ENCODE measurements around the gene DHX9.

Gene DHX9

DNA sequence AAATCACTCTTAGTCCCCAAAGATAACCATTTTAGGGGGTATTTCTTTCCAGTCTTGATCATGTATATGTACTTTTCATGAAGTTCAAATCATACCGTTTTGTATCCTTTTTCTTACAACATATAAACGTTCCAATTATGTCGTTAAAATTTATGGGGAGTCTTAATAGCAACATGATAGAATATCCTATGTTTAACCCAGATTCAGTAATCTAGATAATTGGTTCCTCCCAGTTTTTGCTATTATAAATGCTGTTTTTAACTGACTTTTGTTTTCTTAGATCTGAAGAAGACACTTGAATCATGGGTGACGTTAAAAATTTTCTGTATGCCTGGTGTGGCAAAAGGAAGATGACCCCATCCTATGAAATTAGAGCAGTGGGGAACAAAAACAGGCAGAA is 3.1 kb downstream of the DHX9 start:
- no peak for DNase-seq

- DNase-seq = no peak
These were observed 6.2 kb downstream of the DHX9 start for GRCh38 chr1:182845379-182845778.

DNA sequence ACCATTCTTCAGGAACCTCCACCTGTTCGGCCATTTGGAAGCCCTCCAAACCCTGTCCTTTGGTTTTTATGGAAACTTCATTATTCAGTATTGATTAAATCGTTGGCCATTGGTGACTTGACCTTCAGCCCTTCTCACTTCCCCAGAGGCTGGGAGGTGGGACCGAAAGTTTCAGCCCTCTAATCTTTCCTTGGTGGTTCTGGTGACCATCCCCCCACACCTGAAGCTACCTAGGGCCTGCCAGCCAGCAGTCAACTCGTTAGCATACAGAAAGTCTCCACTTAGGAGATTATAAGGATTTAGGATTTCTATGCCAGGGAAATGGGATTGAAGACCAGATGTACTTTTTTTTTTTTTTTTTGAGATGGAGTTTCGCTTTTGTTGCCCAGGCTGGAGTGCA is 6.7 kb downstream of the DHX9 start:
- DNase-seq = no peak

DNA sequence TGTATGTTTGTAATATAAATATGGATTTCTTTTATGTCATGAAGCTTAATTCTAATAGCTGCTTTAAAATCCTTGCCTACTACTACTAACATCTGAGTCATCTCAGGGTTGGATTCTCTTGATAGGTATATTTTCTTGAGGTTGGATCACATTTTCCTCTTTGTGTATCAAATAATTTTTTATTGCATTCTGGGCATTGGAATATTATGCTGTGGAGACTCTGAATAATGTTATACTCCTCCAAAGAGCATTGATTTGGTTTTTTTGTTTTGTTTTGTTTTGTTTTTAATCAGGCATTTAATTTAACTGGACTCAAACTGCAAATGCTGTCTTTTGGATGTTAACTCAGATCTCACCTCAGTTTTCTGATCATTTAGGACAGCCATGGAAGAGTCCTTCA is 8.0 kb downstream of the DHX9 start:
- DNase-seq = no peak

- no peak for DNase-seq
These were observed 9.6 kb downstream of the DHX9 start for GRCh38 chr1:182848736-182849135.

- DNase-seq = no peak
These were observed 11.2 kb downstream of the DHX9 start for GRCh38 chr1:182850319-182850718.

DNA sequence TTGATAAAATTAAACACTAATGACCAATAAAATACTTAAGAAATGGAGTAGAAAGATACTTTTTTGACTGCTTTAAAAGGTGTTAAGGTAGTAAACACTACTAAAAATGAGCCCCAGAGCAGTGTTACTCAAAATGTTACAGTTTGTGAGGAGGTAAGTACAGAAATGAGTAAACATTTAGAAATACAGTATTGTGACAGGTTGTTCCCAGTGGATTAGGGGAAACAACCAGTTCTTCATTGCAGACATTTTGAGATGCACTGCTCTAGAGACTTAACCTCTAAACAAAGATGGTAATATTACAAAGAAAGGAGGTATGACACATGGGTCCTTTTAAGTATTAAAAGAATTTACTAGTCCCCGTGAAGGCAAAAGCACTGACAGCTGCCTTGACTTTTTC is 12.7 kb downstream of the DHX9 start:
- DNase-seq = no peak

GRCh38 chr1:182855911-182856310 is 16.8 kb downstream of the DHX9 start:
- DNase-seq = no peak

DNA sequence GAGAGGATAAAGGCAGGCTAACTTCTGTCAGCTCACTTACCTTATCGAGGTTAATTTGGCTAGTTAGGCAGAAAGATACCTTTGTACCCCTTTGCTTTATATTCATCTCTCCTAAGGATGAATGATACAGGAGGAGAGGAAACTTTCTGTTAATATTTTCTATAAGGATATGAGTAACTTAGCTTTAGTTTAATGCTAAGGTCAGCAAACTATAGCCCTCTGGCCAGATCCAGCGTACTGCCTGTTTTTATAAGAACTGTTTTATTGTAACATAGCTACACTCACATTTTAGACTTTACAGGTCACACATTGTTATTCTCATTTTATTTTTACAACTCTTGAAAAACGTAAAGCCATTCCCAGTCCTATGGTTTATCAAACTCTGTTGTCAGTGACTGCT is 18.1 kb downstream of the DHX9 start:
- no peak for DNase-seq

- no peak for DNase-seq
These were observed 21.5 kb downstream of the DHX9 start for GRCh38 chr1:182860658-182861057.

DNA sequence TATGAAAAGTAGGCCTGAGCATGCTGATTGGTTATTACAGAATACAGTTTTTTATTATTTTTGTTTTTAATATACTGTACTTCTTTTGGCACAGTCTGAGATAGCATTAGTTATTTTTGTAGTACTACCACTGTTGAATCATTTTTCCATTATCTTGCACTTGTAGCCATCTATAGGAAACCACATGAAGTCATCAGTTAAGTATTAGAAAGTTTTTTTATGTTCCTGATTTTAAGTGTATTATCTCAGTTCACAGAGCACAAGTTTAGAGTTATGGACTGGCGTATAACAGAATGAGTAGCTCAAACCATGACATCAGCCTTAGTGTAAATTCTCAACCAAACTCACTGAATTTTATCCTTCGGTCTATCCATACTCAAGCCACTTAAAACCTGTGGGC is 22.8 kb downstream of the DHX9 start:
- no peak for DNase-seq

DNA sequence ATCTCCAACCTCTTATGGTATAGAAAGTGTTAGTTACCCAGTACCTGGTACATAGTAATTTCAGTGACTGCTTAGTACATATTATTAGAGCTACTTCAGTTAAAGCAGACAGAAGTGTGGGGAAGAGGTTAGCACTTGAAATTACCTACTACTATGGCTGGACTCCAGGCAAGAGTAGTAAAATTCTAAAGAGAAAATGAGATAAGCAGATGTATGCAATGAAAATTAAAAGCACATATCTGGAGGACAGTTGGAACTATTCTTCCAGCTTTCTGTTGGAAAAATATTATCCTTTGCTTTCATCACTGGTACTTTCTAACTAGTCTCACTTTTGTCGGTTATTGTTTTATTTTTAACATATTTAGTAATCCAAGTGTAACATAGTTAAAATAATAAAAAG is 23.7 kb downstream of the DHX9 start:
- DNase-seq = no peak

- DNase-seq = no peak
These were observed 24.8 kb downstream of the DHX9 start for GRCh38 chr1:182863940-182864339.

DNA sequence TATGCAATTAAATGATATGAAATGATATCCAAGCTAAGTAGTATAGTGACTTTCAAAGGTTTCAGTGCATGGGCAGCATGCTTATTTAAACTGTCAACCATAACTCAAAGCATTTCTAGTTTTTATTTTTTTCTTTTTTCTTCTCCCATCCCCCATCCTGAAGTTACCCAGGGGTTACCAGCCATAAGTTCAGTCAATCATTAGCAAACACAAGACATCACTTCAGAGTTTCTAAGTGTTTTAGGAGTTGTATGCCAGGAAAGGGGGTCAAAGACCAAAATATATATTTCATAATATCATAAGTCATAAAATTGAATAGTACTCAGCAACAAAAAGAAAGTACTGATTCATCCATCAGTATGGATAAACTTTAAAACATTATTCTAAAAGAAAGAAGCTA is 28.7 kb downstream of the DHX9 start:
- no peak for DNase-seq

- DNase-seq = no peak
These were observed 30.1 kb downstream of the DHX9 start for GRCh38 chr1:182869241-182869666.

DNA sequence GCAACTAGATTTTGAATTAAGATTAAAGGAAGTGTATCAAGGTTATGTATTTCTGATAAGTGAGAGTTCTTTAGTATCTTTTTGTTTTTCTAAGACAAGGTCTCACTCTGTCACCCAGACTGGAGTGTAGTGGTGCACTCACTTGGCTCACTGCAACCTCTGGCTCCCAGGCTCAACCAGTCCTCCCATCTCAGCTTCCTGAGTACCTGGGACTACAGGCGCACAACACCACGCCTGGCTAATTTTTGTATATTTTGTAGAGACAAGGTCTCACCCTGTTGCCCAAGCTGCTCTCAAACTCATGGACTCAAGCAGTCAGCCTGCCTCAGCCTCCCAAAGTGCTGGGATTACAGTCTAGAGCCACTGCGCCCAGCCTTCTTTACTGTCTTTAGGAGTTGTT is 33.7 kb downstream of the DHX9 start:
- DNase-seq = no peak

GRCh38 chr1:182875889-182876288 is 36.7 kb downstream of the DHX9 start:
- DNase-seq = no peak

DNA sequence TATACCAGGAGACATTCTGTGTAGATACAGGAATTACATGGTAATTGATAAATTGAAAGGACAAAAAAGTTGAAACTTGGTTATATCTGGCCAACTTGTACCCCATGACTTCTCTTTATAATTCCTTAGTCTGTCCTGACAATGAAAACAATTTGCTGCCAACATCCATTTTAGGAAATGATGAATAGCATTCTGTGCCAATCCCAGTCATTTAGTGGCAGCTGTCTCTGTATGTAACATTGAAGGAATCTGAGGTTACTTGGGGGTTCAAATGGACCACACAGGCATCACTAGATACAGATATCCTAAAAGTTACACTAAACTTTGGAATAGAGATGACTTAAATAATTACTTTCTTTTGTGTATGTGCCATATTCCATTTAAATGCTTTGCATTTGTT is 38.2 kb downstream of the DHX9 start:
- no peak for DNase-seq

GRCh38 chr1:182877842-182878241 is 38.7 kb downstream of the DHX9 start:
- no peak for DNase-seq

DNA sequence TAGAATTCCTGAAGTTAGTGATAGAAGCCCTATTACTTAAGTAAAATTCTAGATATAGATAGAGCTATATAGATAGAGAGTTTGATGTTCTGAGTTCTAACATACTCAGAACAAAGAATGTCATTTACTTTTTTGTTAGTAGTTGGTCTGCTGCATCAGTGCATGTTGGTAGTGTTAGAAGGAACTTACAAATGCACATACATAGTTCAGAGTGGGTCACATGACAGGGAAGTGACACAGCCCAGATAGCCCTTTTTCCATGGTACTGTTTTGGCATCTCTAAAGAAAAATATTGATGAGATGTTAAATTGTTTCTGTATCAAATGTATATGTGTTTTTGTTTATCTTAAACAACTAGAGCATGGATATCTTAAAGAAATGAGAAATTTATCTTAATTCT is 45.7 kb downstream of the DHX9 start:
- no peak for DNase-seq

DNA sequence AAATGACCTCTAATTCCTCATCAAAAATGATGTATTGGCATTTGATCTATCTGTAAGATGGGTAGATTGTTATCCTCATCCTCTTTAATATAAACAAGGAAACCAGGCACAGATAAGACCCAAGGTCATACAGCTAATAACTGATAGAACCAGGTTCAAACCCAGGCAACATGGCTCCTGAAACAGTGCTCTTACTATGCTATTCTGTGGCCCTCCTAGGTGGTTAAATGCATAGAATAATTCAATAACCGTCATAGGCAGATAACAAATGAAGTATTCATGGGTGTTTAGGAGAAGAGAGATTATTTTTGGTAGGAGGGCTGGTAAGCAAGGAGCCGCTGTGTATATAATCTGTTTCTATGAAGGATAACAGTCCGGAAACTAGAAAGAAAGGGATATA is 46.4 kb downstream of the DHX9 start:
- DNase-seq = no peak

- no peak for DNase-seq
These were observed 47.8 kb downstream of the DHX9 start for GRCh38 chr1:182886985-182887384.

DNA sequence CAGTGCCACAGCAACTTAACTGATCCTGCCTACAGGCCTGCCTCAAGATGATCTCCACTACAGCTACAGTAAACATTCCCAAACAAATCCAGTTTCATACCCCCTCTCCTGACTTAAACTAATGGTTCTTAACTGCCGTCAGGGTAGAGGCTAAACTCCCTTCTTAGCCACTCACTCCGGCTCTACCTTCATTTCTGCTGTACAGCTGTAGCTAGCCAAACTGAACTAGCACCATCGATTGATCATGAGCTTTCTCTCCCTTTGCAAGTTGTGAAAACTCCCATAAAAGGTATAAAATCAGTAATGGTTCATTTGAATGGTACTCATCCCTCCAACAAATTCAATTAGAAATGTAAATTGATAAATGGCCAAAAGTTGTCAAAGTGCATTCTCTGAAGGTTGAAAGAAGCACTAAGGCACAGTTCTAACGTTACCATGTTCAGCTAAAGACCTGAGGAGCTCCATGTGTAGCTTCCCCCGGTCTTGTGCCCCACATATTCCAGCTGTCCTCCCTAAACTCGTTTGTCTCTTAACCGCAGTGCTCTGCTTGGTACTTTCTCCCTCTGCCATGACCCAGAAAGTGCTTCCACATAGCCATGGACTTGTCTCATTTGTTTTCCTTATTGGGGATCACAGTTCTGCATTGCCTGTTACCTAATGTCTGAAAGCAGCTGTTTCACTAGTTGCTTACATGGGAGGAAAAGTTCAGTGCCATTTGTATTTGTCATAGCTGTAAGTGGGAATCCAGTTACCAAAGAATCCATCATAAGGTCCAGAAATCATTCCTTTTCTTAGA is 49.8 kb downstream of the DHX9 start:
- DNase-seq = no peak

DNA sequence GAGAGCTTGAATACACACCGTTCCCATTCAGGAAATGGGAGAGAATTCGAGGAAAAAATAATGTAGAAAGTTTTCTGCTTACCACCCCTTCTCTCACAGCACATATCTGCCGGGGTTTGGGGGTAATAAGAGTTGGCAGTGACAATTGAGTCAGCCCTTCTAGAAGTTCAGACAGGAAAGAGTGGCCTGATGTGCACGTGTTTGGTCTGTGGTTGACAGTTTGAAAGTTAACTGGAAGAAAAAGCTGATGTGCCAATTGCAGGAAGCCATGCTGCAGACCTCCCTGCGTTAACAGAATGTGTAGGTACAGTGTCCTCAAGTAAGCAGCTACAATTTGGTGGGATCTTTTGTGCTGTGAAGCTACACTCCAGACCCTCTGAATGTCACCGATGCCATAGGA is 50.9 kb downstream of the DHX9 start:
- DNase-seq = no peak

DNA sequence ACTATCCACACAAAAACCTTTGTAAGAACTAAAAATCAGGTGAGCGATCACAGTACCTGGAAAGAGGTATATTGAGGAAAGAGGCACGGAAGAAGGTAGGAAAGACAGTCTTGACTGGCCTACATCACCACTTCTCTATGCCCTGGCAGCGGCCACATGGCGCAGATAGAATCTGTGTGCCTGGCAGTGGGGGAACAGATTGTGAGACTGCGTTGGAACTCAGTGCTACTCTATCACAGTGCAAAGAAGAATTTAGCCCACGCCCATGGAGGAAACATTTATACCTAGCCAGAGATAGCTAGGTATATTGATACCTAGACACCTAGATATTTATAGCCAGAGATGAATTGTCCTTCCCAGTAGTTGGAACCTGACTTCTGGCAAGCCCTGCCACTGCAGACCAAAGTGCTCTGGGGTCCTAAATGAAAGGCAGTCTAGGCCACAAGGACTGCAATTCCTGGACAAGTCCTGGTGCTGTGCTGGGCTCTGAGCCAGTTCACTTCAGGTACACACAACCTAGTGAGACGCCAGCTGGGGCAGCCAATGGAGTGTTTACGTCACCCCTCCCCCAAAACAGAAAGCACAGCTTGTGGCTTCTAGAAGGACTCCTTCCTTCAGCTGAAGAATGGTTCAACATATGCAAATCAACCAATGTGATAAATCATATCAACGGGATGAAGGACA is 51.9 kb downstream of the DHX9 start:
- DNase-seq = no peak
